RKO (cell line): ENCODE data around the gene PMEPA1.

Source experiments
- DNase-seq: peaks from one replicate; pipeline ENCODE4 v3.0.0-alpha.2; 2016; ENCODE audit warnings: low spot score

The PMEPA1 gene

DNA sequence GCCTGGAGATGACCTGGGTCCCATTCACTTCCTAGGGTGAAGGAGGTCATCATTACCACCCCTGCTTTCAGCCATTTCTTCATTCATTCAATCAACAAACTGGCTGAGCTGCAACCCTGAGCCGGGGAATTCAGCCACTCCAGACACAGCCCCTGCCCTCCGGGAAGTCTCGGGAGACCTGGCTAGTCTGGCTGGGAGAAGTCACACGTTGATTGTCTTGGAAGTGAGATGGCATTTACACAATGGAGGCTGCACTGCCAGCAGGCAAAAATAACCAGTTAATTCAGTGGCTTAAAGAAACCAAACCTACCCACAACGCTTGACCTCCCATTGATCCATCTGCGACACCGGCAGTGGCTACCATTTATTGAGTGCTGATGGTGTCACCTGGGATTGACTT lies 2.0 kb upstream of the PMEPA1 start:
- DNase-seq: no peak

DNA sequence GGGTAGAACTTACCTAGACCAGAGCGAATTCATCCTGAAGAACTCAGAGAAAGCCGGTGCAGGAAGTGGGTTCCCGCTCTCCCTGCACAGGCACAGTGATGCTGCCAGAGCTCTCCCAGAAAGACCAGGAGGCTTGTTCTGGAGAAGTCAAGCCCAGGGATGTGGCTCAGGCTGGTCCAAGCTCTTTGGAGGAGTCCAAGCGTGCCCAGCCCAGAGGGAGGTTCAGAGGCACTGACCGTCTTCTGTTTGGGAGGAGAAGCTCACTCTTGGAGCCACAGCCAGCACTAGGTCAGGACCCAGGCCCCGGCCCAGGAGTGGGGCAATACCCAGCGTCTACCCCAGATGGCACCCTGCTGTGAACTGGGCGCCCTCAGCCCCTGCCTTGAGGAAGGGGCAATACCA lies 1.5 kb upstream of the PMEPA1 start:
- DNase-seq: no peak

GRCh38 chr20:57710841-57711240 lies 1.0 kb upstream of the PMEPA1 start:
- no peak for DNase-seq

DNA sequence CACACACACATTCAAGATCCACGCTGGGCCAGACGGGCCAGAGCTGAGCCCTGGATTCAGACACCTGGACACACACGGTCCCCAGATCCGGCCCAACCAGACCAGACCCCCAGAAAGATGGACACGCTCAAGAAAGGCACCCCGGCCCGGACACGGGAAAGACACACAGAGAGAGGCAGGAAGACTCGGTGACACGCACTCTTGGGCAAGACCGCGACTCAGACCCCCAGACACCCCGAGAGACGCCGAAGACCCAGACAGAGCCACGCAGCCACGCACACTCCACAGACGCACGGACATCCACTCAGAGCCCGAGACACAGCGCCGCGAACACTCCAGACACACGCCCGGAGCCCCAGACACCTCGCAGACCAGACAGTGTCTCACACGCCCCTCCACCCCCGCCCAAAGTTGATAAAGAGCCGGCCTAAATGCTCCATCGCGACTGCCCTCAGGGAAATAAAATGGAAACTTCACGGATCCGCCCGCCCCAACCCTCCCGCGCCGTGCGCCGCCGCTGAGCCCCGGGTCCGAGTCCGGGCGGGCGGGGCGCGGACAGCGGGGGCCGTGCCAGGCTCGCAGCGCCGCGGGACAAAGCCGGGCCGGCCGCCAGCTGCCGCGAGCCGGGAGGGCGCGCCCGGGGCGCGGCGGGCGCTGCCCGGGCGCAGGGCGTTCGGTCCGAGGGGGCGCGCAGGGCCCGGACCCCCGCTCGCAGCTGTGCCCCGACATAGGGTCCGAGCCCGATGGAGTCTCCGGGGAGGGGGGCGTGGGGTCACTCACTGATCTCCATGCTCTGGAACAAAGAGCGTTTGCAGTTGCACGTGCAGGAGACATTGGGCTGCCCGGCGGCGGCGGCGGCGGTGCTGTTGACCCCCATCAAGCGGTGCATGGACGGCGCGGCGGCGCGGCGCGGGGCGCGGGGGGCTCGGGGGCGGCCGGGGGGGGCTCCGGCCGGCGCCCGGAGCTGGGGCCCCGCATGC lies 831 bp downstream of the PMEPA1 start:
- no peak for DNase-seq

GRCh38 chr20:57707849-57708693 lies 1.7 kb downstream of the PMEPA1 start:
- DNase-seq: no peak

DNA sequence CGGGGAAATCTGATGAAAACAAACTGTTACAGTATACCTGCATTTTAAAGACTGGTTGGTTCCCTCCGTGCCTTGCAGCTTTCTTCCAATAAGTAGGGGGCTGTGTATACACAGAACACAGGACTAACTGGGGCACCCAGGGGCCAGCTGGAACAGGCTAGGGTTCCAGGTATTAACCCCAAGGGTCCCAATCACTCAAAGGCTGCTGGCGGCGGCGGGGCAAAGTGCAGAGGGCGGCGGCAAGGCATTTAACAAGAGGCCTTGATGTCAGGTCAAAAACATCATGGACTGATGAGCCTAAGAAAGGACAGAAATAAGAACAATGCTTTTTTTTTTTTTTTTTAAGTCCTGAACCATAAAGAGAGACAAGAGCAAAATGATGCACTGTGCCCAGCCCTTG lies 2.5 kb downstream of the PMEPA1 start:
- no peak for DNase-seq

DNA sequence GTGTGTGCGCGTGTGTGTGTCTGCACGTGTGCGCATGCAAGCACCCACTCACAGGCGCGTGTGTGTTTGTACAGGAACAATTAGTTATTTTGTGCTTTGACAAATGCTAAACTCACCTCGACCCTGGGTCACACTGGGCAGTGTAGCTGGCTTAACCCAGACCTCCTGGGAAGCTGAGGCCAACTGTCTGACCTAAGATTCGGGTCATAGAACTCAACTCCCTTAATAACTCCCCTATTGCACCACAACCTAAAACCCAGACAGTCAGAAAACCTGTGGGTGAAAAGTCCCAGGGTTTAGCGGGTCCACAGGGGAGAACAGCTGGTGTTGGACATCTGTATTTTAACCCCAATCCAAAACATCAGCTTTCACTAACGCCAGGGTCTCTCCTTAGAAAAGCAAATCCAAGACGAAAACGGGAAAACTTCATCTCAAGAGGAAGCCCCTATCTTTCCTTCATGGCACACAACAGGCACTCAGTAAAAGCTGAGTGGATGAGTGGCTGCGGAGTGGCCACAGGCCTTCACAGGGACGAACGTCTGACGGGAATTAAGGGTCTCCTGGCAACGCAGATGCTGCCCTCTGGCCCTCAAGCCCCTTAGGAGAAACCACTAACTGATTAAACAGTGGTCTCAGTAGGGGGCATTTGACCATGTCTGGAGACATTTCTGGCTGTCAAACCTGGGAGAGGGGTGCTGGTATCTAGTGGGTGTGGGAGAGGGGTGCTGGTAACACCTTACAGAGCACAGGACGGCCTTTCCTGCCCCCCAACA lies 4.5 kb downstream of the PMEPA1 start:
- no peak for DNase-seq

GRCh38 chr20:57704245-57704644 lies 5.6 kb downstream of the PMEPA1 start:
- DNase-seq: no peak

GRCh38 chr20:57703013-57703412 lies 6.8 kb downstream of the PMEPA1 start:
- DNase-seq: no peak

DNA sequence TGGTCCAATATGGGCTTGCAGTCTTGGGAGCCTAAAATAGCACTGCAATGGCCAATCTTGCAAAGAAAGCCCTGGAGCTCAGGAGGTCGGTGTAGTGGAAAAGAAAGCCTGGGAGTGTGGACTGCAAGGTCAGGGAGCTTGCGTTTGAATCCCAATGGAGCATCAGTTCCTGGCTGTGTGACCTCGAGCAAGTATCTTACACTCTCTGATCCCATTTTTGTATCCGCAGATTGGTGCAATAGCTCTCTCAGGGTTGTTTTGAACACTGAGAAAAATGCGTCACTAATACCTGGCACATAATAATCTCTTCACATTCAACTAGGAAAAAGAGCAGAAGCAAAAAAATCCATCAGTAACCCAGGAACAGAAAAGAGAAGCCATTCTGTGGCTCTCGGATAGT lies 7.3 kb downstream of the PMEPA1 start:
- DNase-seq: no peak

DNA sequence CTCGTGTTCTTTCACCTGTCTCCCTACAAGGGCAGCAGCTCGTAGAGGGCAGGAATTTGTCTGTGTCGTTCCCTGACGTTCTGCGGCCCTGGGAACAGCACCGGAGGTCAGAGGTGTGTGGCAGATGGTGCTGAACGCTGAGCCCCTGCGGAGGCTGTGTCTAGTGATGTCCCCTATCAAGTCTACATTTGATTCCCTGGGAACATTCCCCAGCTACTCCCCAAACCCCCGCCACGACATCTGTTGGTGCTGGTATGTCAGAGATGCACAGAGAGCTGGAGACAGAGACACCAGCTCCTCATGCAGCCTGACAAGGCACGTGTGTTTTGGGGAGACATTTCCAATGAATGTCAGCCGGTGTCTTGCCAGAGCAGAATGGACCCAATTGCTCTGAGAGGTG lies 7.7 kb downstream of the PMEPA1 start:
- DNase-seq: no peak

DNA sequence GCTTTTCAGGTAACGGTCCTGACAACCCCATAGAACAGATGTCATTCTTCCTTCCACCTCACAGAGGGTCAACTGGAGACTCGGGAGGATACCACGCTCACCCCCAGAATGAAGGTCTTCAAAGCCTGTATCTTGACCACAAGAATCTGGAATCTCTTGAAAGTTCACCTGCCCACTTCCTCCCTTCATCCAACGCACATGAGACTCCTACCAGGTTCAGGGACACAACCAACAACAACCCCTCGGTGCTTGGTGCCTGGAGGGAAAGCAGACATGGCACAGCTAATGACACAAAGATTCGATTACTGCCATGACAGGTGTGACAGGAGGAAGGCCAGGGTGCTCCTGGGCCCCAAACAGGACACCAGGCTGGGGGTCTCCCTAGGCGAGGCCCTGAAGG lies 8.2 kb downstream of the PMEPA1 start:
- no peak for DNase-seq

GRCh38 chr20:57701090-57701489 lies 8.7 kb downstream of the PMEPA1 start:
- DNase-seq: no peak

GRCh38 chr20:57699395-57699794 lies 10.4 kb downstream of the PMEPA1 start:
- no peak for DNase-seq

- no peak for DNase-seq
Measured at GRCh38 chr20:57698867-57699275, 10.9 kb downstream of the PMEPA1 start.

DNA sequence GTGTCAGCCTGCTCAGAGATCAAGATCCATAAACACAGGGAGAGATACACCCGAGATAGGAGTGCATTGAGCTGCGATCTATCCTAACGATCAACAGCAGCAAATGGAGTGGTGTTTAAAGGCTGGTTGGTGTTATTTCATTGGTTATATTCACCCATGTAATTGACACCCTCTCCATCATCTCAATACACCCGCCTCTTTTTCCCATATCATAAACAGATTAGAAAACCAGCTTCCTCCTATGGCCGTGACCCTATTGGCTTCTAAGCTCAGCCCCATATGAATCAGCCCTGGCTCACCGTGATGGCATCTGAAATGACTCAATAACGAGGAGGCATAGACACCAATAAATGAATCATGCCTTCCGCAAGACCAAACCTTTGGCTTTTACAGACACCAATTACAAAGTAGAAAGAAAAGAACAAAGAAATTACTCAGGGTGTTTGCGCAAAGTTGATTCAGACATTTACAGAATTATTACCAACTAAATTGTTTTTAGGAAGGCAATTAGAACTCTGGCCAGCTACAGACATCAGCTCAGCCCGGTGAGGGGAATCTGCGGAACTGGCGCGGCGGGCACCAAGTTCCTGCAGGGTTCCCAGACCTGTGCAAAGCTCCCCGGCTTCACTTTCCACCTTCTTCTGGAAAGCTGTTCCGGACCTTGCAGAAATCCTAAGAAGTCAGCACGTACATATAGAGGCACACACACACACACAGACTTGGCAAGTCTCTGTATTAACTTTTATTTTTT lies 11.5 kb downstream of the PMEPA1 start:
- DNase-seq: peak; percentile 99

GRCh38 chr20:57697543-57697942 lies 12.3 kb downstream of the PMEPA1 start:
- no peak for DNase-seq

DNA sequence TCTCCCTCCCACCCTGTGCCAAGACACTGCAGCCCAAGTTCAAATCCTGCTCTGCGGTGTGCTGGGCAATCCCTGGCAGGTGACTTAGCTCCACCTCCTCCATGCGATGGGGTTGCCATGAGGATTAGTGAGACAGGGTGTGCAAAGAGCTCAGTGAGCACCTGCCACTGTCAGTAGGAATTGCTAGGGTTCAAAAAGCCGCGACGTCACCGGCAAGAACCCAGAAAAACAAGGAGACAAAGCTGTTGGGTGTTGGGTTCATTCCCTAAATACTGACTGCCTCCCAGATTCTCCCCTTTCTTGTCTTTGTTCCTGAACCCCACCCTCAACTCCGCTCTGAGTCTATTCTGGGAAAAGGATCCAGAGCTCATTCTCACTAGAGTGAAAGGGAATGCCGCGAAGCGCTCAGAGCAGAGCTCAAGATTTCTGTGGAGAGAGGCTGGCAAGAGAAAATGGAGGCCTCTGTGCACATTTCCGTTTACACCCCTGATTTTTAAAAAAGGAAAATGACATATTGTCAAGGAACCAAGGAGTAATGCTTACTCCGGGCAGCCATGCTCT lies 13.3 kb downstream of the PMEPA1 start:
- DNase-seq: no peak

DNA sequence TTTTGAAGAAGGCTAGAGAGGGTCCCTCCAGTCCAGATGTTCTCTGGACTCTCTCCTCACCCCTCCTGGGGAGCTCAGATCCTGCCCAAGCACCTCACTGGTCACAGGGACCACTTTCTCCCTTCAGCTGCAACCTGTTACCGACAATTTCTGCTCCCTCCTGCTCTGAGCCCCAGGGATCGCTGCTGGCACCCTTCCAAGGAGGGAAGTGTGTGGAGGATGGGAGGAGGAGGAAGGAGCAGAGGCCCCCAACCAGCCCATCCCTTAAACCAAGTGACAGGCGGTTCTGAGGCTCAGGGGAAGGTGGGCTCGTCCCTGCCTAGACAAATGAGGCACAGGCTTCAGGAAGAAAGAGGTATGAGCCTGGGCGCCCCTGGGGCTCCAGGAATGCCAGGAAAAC lies 13.9 kb downstream of the PMEPA1 start:
- DNase-seq: no peak

DNA sequence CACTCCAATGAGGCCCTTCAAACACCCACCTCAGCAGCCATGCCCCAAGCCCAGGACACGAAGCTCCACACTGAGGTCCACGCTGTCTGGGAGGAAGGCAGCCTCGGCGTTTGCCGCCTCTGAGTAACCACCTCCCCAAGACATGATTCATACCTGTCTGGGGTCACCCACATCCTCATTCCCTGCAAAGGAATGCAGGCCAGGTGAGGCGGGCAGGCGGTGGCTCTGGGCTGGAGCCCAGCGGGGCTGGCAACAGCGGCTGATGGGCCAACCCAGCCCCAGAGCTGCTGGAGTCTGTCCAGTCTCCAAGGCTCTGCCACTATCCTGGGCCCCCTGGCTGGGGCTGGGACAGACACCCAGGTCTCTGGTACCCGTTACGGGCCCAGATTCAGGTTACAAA lies 14.8 kb downstream of the PMEPA1 start:
- no peak for DNase-seq

DNA sequence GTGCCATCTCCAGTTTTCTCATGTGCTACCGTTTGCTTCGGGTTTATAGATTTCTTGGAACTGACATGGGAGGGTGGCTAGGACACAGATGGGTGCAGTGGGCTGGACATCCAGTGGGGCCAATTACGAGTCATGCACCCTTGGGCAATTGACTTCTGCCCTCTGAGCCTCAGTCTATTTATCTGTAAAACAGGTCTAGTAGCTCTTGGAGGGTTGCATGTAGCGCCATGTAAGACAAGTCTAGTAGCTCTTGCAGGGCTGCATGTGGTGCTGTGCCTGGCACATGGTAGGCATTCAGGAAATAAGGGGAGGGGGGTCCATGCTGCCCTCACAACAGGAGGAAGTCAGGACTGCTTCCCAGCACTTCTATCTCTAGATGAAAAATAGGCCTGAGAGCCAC lies 15.3 kb downstream of the PMEPA1 start:
- DNase-seq: no peak
